ENCODE data around the gene DDX31. TPM values are rescaled to one million over a fixed set of nuclear protein-coding genes. Genes with fewer than 3 reads are reported as not detected.

The DDX31 gene
- total and polyA plus RNA-seq, 9 of the 15 experiments (the other 6 are each of a cell fraction or from before 2014, with no cell fraction given) = 11.9 to 24.6 (median 22.2) TPM

DNA sequence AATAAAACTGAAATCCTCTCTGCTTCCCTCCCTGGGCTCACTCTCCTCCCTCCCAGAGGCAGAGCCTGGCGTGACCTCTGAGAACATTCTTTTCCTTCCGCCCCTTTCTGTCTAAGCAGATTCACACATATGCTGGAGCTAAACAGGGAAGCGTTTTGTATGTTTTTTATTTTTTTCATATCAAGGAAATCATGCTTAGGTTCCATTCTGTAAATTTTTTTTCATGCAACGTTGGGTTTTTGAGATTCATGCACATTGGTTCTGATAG, 107.5 kb downstream of the DDX31 start:
- 0 out of 2 replicates have a peak, but pooled peaks cover 2% of the 10 kb centered on the region for H4K20me1 ChIP-seq (replicated peaks; ENCODE audit: control insufficient read depth, insufficient read depth, low read length)
- no TSS peak for BruUV-seq (replicated peaks)
- CTCF ChIA-PET (ENCODE audit: low intra/inter-chr PET ratio) = no interaction called here
- ATAC-seq = no peak
- H3K9ac ChIP-seq (ENCODE audit: insufficient read depth in 1 of 2, low read depth in 2 of 2, low read length in 2 of 2) = no peak overlapping the region
- peaks cover 41 to 67% of the 10 kb centered on the region in 2 experiments for H3K27me3 ChIP-seq (ENCODE audit: control insufficient read depth in 2 of 2, insufficient read depth in 2 of 2, low read length in 2 of 2)
- H3K9me3 ChIP-seq (replicated peaks; ENCODE audit: control insufficient read depth, insufficient read depth, low read depth, low read length) = no peaks in the 10 kb centered on the region; the same call in 1 of the 2 replicates
- H3K9me1 ChIP-seq (ENCODE audit: control insufficient read depth, insufficient read depth, low read length) = no peaks in the 10 kb centered on the region
- no peak overlapping the region for H3K4me3 ChIP-seq
- WGBS (ENCODE audit: insufficient coverage, low coverage, missing lambda C conversion rate) = 0% methylated on average over 4 of the region's 4 CpGs
- DNase-seq (ENCODE audit: extremely low read depth in 1 of 4, low spot score in 3 of 4) = no peak
- H3K4me1 ChIP-seq (replicated peaks in 1 of 2; ENCODE audit: control insufficient read depth in 2 of 2, insufficient read depth in 2 of 2, low read length in 2 of 2) = no peaks in the 10 kb centered on the region
- H3K4me2 ChIP-seq (ENCODE audit: insufficient read depth, low read length) = no peak overlapping the region
- H3K27ac ChIP-seq (ENCODE audit: extremely low read depth, low read depth, low read length) = no peak overlapping the region
- intact Hi-C loops (cut with micrococcal nuclease) = no loop called here
- POLR2A ChIA-PET = no interaction called here
- no peak overlapping the region for H2AFZ ChIP-seq (ENCODE audit: low read depth, low read length)
- FAIRE-seq = no peak
- H3K79me2 ChIP-seq (ENCODE audit: control insufficient read depth, insufficient read depth, low read length) = no peaks in the 10 kb centered on the region
- H3K36me3 ChIP-seq (ENCODE audit: control insufficient read depth, insufficient read depth, low read length) = no peaks in the 10 kb centered on the region
- in situ Hi-C loops (cut with MboI) = no loop called here
- TF ChIP-seq, protein P1, sequence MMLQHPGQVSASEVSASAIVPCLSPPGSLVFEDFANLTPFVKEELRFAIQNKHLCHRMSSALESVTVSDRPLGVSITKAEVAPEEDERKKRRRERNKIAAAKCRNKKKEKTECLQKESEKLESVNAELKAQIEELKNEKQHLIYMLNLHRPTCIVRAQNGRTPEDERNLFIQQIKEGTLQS (IDR thresholded peaks at IDR 0.05) = no peak
- TF ChIP-seq, protein P1 (CRISPR knock-in tag; conservative IDR thresholded peaks at IDR 0.05) = no peak
- TF ChIP-seq PURB (CRISPR knock-in tag; IDR thresholded peaks at IDR 0.05; ENCODE audit: low read depth) (no peak), RBM22 (IDR thresholded peaks at IDR 0.05; ENCODE audit: low read depth, low read length, poor library complexity, severe bottlenecking) (no peak), SMAD4 (CRISPR knock-in tag; conservative IDR thresholded peaks at IDR 0.05) (no peak), FOS (IDR thresholded peaks at IDR 0.05; ENCODE audit: extremely low read depth, insufficient read length) (no peak), EGR1 (conservative IDR thresholded peaks at IDR 0.05) (no peak), ZSCAN29 (IDR thresholded peaks at IDR 0.05) (no peak), ZNF830 (CRISPR knock-in tag; IDR thresholded peaks at IDR 0.05) (no peak)
- TF ChIP-seq, protein P2, sequence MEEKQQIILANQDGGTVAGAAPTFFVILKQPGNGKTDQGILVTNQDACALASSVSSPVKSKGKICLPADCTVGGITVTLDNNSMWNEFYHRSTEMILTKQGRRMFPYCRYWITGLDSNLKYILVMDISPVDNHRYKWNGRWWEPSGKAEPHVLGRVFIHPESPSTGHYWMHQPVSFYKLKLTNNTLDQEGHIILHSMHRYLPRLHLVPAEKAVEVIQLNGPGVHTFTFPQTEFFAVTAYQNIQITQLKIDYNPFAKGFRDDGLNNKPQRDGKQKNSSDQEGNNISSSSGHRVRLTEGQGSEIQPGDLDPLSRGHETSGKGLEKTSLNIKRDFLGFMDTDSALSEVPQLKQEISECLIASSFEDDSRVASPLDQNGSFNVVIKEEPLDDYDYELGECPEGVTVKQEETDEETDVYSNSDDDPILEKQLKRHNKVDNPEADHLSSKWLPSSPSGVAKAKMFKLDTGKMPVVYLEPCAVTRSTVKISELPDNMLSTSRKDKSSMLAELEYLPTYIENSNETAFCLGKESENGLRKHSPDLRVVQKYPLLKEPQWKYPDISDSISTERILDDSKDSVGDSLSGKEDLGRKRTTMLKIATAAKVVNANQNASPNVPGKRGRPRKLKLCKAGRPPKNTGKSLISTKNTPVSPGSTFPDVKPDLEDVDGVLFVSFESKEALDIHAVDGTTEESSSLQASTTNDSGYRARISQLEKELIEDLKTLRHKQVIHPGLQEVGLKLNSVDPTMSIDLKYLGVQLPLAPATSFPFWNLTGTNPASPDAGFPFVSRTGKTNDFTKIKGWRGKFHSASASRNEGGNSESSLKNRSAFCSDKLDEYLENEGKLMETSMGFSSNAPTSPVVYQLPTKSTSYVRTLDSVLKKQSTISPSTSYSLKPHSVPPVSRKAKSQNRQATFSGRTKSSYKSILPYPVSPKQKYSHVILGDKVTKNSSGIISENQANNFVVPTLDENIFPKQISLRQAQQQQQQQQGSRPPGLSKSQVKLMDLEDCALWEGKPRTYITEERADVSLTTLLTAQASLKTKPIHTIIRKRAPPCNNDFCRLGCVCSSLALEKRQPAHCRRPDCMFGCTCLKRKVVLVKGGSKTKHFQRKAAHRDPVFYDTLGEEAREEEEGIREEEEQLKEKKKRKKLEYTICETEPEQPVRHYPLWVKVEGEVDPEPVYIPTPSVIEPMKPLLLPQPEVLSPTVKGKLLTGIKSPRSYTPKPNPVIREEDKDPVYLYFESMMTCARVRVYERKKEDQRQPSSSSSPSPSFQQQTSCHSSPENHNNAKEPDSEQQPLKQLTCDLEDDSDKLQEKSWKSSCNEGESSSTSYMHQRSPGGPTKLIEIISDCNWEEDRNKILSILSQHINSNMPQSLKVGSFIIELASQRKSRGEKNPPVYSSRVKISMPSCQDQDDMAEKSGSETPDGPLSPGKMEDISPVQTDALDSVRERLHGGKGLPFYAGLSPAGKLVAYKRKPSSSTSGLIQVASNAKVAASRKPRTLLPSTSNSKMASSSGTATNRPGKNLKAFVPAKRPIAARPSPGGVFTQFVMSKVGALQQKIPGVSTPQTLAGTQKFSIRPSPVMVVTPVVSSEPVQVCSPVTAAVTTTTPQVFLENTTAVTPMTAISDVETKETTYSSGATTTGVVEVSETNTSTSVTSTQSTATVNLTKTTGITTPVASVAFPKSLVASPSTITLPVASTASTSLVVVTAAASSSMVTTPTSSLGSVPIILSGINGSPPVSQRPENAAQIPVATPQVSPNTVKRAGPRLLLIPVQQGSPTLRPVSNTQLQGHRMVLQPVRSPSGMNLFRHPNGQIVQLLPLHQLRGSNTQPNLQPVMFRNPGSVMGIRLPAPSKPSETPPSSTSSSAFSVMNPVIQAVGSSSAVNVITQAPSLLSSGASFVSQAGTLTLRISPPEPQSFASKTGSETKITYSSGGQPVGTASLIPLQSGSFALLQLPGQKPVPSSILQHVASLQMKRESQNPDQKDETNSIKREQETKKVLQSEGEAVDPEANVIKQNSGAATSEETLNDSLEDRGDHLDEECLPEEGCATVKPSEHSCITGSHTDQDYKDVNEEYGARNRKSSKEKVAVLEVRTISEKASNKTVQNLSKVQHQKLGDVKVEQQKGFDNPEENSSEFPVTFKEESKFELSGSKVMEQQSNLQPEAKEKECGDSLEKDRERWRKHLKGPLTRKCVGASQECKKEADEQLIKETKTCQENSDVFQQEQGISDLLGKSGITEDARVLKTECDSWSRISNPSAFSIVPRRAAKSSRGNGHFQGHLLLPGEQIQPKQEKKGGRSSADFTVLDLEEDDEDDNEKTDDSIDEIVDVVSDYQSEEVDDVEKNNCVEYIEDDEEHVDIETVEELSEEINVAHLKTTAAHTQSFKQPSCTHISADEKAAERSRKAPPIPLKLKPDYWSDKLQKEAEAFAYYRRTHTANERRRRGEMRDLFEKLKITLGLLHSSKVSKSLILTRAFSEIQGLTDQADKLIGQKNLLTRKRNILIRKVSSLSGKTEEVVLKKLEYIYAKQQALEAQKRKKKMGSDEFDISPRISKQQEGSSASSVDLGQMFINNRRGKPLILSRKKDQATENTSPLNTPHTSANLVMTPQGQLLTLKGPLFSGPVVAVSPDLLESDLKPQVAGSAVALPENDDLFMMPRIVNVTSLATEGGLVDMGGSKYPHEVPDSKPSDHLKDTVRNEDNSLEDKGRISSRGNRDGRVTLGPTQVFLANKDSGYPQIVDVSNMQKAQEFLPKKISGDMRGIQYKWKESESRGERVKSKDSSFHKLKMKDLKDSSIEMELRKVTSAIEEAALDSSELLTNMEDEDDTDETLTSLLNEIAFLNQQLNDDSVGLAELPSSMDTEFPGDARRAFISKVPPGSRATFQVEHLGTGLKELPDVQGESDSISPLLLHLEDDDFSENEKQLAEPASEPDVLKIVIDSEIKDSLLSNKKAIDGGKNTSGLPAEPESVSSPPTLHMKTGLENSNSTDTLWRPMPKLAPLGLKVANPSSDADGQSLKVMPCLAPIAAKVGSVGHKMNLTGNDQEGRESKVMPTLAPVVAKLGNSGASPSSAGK (IDR thresholded peaks at IDR 0.05) = no peak
- TF ChIP-seq, protein P3, sequence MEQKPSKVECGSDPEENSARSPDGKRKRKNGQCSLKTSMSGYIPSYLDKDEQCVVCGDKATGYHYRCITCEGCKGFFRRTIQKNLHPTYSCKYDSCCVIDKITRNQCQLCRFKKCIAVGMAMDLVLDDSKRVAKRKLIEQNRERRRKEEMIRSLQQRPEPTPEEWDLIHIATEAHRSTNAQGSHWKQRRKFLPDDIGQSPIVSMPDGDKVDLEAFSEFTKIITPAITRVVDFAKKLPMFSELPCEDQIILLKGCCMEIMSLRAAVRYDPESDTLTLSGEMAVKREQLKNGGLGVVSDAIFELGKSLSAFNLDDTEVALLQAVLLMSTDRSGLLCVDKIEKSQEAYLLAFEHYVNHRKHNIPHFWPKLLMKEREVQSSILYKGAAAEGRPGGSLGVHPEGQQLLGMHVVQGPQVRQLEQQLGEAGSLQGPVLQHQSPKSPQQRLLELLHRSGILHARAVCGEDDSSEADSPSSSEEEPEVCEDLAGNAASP (IDR thresholded peaks at IDR 0.05) = no peak
